Loucy (cell line): ENCODE data around the gene IGSF11.

Source experiments
- H2AFZ ChIP-seq: fragments of 200-600 bp; sonication (generic); 2 replicates; pipeline ENCODE4 v1.6.0; 2016; ENCODE audit warnings: antibody characterized with exemption, mild to moderate bottlenecking, low read length, moderate library complexity
- H3F3A ChIP-seq: fragments of 200-600 bp; 2 replicates; pipeline ENCODE4 v1.6.0; 2016; ENCODE audit warnings: antibody characterized with exemption, low read depth, mild to moderate bottlenecking
- H3K27me3 ChIP-seq: fragments of 200-600 bp; sonication (generic); 2 replicates; pipeline ENCODE4 v1.6.1; 2014; ENCODE audit warnings: low read length, mild to moderate bottlenecking; ENCODE audit not compliant: insufficient read depth, poor library complexity, severe bottlenecking
- H3K36me3 ChIP-seq: fragments of 200-600 bp; sonication (generic); 2 replicates; pipeline ENCODE4 v1.6.1; 2016; ENCODE audit warnings: low read length; ENCODE audit not compliant: insufficient read depth
- H3K4me1 ChIP-seq: fragments of 200-600 bp; sonication (generic); 2 replicates; pipeline ENCODE4 v1.5.1; 2014; ENCODE audit warnings: low read length, mild to moderate bottlenecking; ENCODE audit not compliant: insufficient read depth, poor library complexity, severe bottlenecking
- H3K4me2 ChIP-seq: fragments of 200-600 bp; sonication (generic); 2 replicates; pipeline ENCODE4 v1.6.0; 2014; ENCODE audit warnings: antibody characterized with exemption, low read length, low read depth, mild to moderate bottlenecking; ENCODE audit not compliant: poor library complexity, severe bottlenecking
- H3K4me3 ChIP-seq: fragments of 200-600 bp; sonication (generic); 2 replicates; pipeline ENCODE4 v1.5.1; 2014; ENCODE audit warnings: low read length, mild to moderate bottlenecking, mixed read lengths; ENCODE audit not compliant: poor library complexity, severe bottlenecking
- H3K79me2 ChIP-seq: fragments of 200-600 bp; sonication (generic); 2 replicates; pipeline ENCODE4 v1.6.1; 2014; ENCODE audit warnings: low read length; ENCODE audit not compliant: insufficient read depth
- H3K9ac ChIP-seq: fragments of 200-600 bp; sonication (generic); 2 replicates; pipeline ENCODE4 v1.6.0; 2014; ENCODE audit warnings: mild to moderate bottlenecking, low read depth, low read length, moderate library complexity; ENCODE audit not compliant: poor library complexity, severe bottlenecking
- H3K9me2 ChIP-seq: fragments of 200-600 bp; sonication (generic); replicated peaks from 2 replicates; pipeline ENCODE4 v1.6.1; 2016; ENCODE audit warnings: low read depth, low read length, mixed read lengths
- H3K9me3 ChIP-seq: fragments of 200-600 bp; sonication (generic); 2 replicates; pipeline ENCODE4 v1.6.1; 2014; ENCODE audit warnings: mild to moderate bottlenecking, antibody characterized with exemption, low read length, low read depth; ENCODE audit not compliant: insufficient read depth
- H4K20me1 ChIP-seq: fragments of 200-600 bp; sonication (generic); 2 replicates; pipeline ENCODE4 v1.6.0; 2014; ENCODE audit warnings: antibody characterized with exemption, low read length, mild to moderate bottlenecking; ENCODE audit not compliant: insufficient read depth, poor library complexity, severe bottlenecking
- CTCF ChIP-seq: fragments of 200-600 bp; sonication (generic); conservative IDR thresholded peaks from 2 replicates; pipeline ENCODE4 v1.5.1; 2014; ENCODE audit warnings: mild to moderate bottlenecking, antibody characterized with exemption, low read length
- EZH2phosphoT487 ChIP-seq: fragments of 200-600 bp; IDR thresholded peaks from 2 replicates; pipeline ENCODE4 v1.6.1; 2018; ENCODE audit warnings: antibody characterized with exemption, mild to moderate bottlenecking, moderate library complexity, borderline replicate concordance

The IGSF11 gene

DNA sequence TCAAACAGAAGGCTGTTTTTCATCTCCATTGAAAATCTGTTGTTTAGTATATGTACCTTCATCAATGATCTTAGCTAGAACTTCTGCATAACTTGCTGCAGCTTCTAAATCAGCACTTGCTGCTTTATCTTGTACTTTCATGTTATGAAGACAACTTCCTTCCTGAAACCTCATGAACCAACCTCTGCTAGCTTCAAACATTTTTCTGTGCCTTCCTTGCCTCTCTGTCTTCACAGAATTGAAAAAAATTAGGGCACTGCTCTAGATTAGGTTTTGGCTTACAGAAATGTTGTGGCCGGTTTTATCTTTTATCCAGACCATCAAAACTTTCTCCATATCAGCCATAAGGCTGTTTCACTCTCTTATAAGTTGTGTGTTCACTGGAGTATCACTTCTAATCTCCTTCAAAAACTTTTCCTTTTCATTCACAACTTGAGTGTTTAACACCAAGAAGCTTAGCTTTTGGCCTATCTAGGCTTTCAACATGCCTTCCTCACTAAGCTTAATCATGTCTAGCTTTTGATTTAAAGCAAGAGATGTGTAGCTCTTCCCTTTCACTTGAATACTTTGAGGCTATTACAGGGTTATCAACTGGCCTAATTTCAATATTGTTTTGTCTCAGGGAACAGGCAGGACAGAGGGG is 78.6 kb downstream of the IGSF11 start:
- no peaks in the 10 kb centered on the region for H3K27me3 ChIP-seq
- H3K9me3 ChIP-seq = no peaks in the 10 kb centered on the region
- H3K4me3 ChIP-seq = no peak overlapping the region
- H3K9me2 ChIP-seq = no peaks in the 10 kb centered on the region
- H3K79me2 ChIP-seq = no peaks in the 10 kb centered on the region
- H2AFZ ChIP-seq = no peak overlapping the region
- H3K4me2 ChIP-seq = no peak overlapping the region
- H3K9ac ChIP-seq = no peak overlapping the region
- TF ChIP-seq CTCF = no peak
- TF ChIP-seq EZH2phosphoT487 = no peak
- no peaks in the 10 kb centered on the region for H3K36me3 ChIP-seq
- H3F3A ChIP-seq = no peaks in the 10 kb centered on the region
- no peaks in the 10 kb centered on the region for H3K4me1 ChIP-seq
- H4K20me1 ChIP-seq = no peaks in the 10 kb centered on the region

DNA sequence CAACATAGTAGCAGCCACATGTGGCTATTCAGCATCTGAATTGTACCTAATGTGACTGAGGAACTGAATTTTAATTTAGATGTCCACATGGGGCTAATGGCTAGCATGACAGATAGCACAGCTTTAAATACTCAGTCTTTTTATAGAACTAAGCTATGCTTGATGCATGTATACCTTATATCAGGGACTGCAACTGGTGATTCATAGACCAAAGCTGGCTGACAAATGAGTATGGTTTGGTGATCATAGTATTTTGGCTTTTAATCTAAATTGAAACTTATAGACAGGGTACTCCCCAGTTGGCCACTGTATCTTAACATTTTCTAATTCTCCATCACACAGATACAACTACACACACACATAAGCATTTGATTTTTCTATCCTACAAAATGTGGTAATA is 83.6 kb downstream of the IGSF11 start:
- no peaks in the 10 kb centered on the region for H3K9me3 ChIP-seq
- no peaks in the 10 kb centered on the region for H3F3A ChIP-seq
- no peaks in the 10 kb centered on the region for H3K4me1 ChIP-seq
- no peaks in the 10 kb centered on the region for H3K27me3 ChIP-seq
- no peaks in the 10 kb centered on the region for H3K79me2 ChIP-seq
- no peaks in the 10 kb centered on the region for H4K20me1 ChIP-seq
- no peaks in the 10 kb centered on the region for H3K9me2 ChIP-seq
- H2AFZ ChIP-seq = no peak overlapping the region
- H3K36me3 ChIP-seq = no peaks in the 10 kb centered on the region
- no peak overlapping the region for H3K4me2 ChIP-seq
- no peak overlapping the region for H3K4me3 ChIP-seq
- no peak overlapping the region for H3K9ac ChIP-seq
- TF ChIP-seq EZH2phosphoT487 = no peak
- TF ChIP-seq CTCF = no peak

- Histone ChIP-seq H3K79me2 (no peaks in the 10 kb centered on the region), H3F3A (no peaks in the 10 kb centered on the region), H3K4me1 (no peaks in the 10 kb centered on the region), H3K36me3 (no peaks in the 10 kb centered on the region), H3K9me3 (no peaks in the 10 kb centered on the region), H3K4me3 (no peak overlapping the region), H3K9ac (no peak overlapping the region), H3K4me2 (no peak overlapping the region), H2AFZ (no peak overlapping the region), H3K27me3 (no peaks in the 10 kb centered on the region), H3K9me2 (no peaks in the 10 kb centered on the region), H4K20me1 (no peaks in the 10 kb centered on the region)
- TF ChIP-seq EZH2phosphoT487 = no peak
- TF ChIP-seq CTCF = no peak
Measured at GRCh38 chr3:118949113-118949760, 85.4 kb downstream of the IGSF11 start.
